SU-DHL-6 (cell line): ENCODE data around the gene AOC1.
"Not testable (repeated sequence)": the region's sequence is repeated elsewhere in the genome, so short reads cannot be mapped to it uniquely, and the experiment has no call there.

ENCODE experiments used
- H2AFZ ChIP-seq: fragments of 200-600 bp; sonication (generic); 2 replicates; pipeline ENCODE4 v1.6.1; 2014; ENCODE audit warnings: low read depth, mild to moderate bottlenecking, moderate library complexity, mixed read lengths, antibody characterized with exemption, low read length; ENCODE audit not compliant: severe bottlenecking
- H3F3A ChIP-seq: fragments of 200-600 bp; shearing (Covaris generic); 2 replicates; pipeline ENCODE4 v1.6.0; 2016; ENCODE audit warnings: antibody characterized with exemption, mild to moderate bottlenecking; ENCODE audit not compliant: insufficient read depth
- H3K27ac ChIP-seq: fragments of 200-600 bp; sonication (generic); 2 replicates; pipeline ENCODE4 v1.5.1; 2016; ENCODE audit warnings: low read depth, mild to moderate bottlenecking, low read length, moderate library complexity, mixed read lengths
- H3K27me3 ChIP-seq: fragments of 200-600 bp; sonication (generic), shearing (Covaris generic); 2 replicates; pipeline ENCODE4 v1.6.0; 2014; ENCODE audit warnings: mild to moderate bottlenecking, low read length
- H3K36me3 ChIP-seq: fragments of 200-600 bp; sonication (generic); 2 replicates; pipeline ENCODE4 v1.6.1; 2014; ENCODE audit warnings: mild to moderate bottlenecking, low read length, mixed read lengths
- H3K4me2 ChIP-seq: fragments of 300-600, 200-600 bp; shearing (Covaris generic), sonication (generic); 2 replicates; pipeline ENCODE4 v1.6.0; 2014; ENCODE audit warnings: low read length, low read depth, mild to moderate bottlenecking; ENCODE audit not compliant: poor library complexity, severe bottlenecking
- H3K4me3 ChIP-seq: fragments of 200-600 bp; sonication (generic); 2 replicates; pipeline ENCODE4 v1.5.1; 2014; ENCODE audit warnings: antibody characterized with exemption, low read length, mild to moderate bottlenecking, mixed read lengths; ENCODE audit not compliant: insufficient read depth, poor library complexity, severe bottlenecking
- H3K79me2 ChIP-seq: fragments of 200-600 bp; sonication (generic); 2 replicates; pipeline ENCODE4 v1.6.1; 2014; ENCODE audit warnings: mild to moderate bottlenecking, low read length, moderate library complexity; ENCODE audit not compliant: insufficient read depth
- H3K9ac ChIP-seq: fragments of 200-600 bp; sonication (generic); 2 replicates; pipeline ENCODE4 v1.7.0; 2014; ENCODE audit warnings: mild to moderate bottlenecking, low read length
- H3K9me2 ChIP-seq: fragments of 200-600 bp; sonication (generic); replicated peaks from 2 replicates; pipeline ENCODE4 v1.6.1; 2014; ENCODE audit warnings: low read length; ENCODE audit not compliant: insufficient read depth
- H3K9me3 ChIP-seq: fragments of 200-600 bp; sonication (generic); 2 replicates; pipeline ENCODE4 v1.6.1; 2014; ENCODE audit warnings: low read length, mixed read lengths; ENCODE audit not compliant: insufficient read depth
- H4K20me1 ChIP-seq: fragments of 200-600 bp; sonication (generic); 2 replicates; pipeline ENCODE4 v1.6.1; 2014; ENCODE audit warnings: low read depth, mild to moderate bottlenecking, antibody characterized with exemption, low read length, moderate library complexity, mixed read lengths
- EZH2phosphoT487 ChIP-seq: fragments of 200-600 bp; sonication (generic), shearing (Covaris generic); conservative IDR thresholded peaks from 2 replicates; pipeline ENCODE4 v1.6.1; 2018; ENCODE audit warnings: mild to moderate bottlenecking, antibody characterized with exemption, low read length, moderate library complexity, mixed read lengths
- TF ChIP-seq, protein P1 (sequence below): fragments of 200-600 bp; sonication (generic); IDR thresholded peaks from one replicate; pipeline ENCODE4 v1.5.1; 2017; ENCODE audit warnings: antibody characterized with exemption, mild to moderate bottlenecking, low read length, moderate library complexity; ENCODE audit not compliant: insufficient read depth, poor library complexity, severe bottlenecking

The AOC1 gene

DNA sequence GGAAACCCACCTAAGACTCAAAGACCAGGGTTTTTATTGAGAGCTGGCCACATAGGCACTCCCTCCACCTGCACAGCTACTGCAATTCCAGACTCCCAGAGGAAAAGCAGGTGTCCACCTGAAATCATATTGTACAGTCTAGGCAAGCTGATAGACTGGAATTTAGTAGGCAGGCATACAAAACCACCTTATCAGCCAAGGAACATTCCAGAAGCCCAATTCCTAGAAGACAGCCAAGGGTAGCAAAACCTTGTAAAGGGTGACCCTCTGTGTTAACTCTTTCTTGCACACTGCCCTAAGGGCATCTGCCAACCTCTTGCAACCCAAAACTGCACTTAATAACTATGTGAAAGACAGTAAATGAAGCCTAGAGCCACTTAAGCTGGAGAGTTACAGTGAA lies 46.5 kb upstream of the AOC1 start:
- Histone ChIP-seq H3F3A (no peaks in the 10 kb centered on the region), H3K9me3 (no peaks in the 10 kb centered on the region), H3K9me2 (no peaks in the 10 kb centered on the region), H3K36me3 (no peaks in the 10 kb centered on the region), H3K4me2 (no peak overlapping the region), H4K20me1 (no peaks in the 10 kb centered on the region), H3K27me3 (no peaks in the 10 kb centered on the region), H3K9ac (no peak overlapping the region), H2AFZ (no peak overlapping the region), H3K4me3 (no peak overlapping the region), H3K27ac (no peak overlapping the region), H3K79me2 (no peaks in the 10 kb centered on the region)
- no peak for TF ChIP-seq EZH2phosphoT487
- TF ChIP-seq, protein P1, sequence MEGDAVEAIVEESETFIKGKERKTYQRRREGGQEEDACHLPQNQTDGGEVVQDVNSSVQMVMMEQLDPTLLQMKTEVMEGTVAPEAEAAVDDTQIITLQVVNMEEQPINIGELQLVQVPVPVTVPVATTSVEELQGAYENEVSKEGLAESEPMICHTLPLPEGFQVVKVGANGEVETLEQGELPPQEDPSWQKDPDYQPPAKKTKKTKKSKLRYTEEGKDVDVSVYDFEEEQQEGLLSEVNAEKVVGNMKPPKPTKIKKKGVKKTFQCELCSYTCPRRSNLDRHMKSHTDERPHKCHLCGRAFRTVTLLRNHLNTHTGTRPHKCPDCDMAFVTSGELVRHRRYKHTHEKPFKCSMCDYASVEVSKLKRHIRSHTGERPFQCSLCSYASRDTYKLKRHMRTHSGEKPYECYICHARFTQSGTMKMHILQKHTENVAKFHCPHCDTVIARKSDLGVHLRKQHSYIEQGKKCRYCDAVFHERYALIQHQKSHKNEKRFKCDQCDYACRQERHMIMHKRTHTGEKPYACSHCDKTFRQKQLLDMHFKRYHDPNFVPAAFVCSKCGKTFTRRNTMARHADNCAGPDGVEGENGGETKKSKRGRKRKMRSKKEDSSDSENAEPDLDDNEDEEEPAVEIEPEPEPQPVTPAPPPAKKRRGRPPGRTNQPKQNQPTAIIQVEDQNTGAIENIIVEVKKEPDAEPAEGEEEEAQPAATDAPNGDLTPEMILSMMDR: no peak

DNA sequence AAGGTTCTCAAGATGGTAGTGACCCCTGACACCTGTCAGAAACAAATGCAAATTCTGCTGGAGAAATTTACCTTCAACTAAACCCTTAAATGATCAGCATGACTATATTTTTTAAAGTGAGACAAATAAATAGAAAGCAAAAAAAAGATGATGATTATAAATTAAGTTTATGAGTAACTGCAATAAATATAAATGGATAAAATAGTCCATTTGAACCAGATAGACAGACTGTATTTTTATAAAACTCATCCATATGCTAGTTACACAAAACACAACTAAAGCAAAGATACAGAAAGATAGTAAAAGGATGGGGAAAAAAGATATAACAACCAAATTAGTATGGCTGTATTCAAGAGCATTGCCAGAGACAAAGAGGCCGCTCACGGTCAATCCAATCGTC lies 45.9 kb upstream of the AOC1 start:
- Histone ChIP-seq H3K9me3 (no peaks in the 10 kb centered on the region), H3K9ac (no peak overlapping the region), H4K20me1 (no peaks in the 10 kb centered on the region), H3K27me3 (no peaks in the 10 kb centered on the region), H3F3A (no peaks in the 10 kb centered on the region), H3K36me3 (no peaks in the 10 kb centered on the region), H3K4me2 (no peak overlapping the region), H2AFZ (no peak overlapping the region), H3K27ac (no peak overlapping the region), H3K4me3 (no peak overlapping the region), H3K9me2 (no peaks in the 10 kb centered on the region), H3K79me2 (no peaks in the 10 kb centered on the region)
- TF ChIP-seq, protein P1: no peak
- no peak for TF ChIP-seq EZH2phosphoT487

- H3K9me2 ChIP-seq: no peaks in the 10 kb centered on the region
- no peak overlapping the region for H3K4me2 ChIP-seq
- H3K9me3 ChIP-seq: no peaks in the 10 kb centered on the region
- TF ChIP-seq, protein P1: no peak
- TF ChIP-seq EZH2phosphoT487: no peak
- no peak overlapping the region for H3K9ac ChIP-seq
- H3K27ac ChIP-seq: no peak overlapping the region
- H3K27me3 ChIP-seq: no peaks in the 10 kb centered on the region
- H3K36me3 ChIP-seq: no peaks in the 10 kb centered on the region
- H4K20me1 ChIP-seq: no peaks in the 10 kb centered on the region
- no peaks in the 10 kb centered on the region for H3K79me2 ChIP-seq
- no peaks in the 10 kb centered on the region for H3F3A ChIP-seq
- H3K4me3 ChIP-seq: no peak overlapping the region
- H2AFZ ChIP-seq: no peak overlapping the region
These were observed 45.5 kb upstream of the AOC1 start for GRCh38 chr7:150806863-150807262.

GRCh38 chr7:150807616-150808438 lies 44.5 kb upstream of the AOC1 start:
- not testable (repeated sequence) for H3K36me3 ChIP-seq, H4K20me1 ChIP-seq, H3K9me3 ChIP-seq, H3K4me2 ChIP-seq, H3K79me2 ChIP-seq, H3K27ac ChIP-seq, H3K9me2 ChIP-seq, H3K9ac ChIP-seq, H3K4me3 ChIP-seq, H2AFZ ChIP-seq, H3F3A ChIP-seq, H3K27me3 ChIP-seq
